GM18517 (cell line): ENCODE measurements around the gene TRAF4.
A peak's percentile ranks its signal among the peaks of the same experiment; 100 is the strongest.

Source experiments
- ATAC-seq: cut with Tn5 transposase; IDR thresholded peaks from one replicate; pipeline ENCODE4 v1.9.1; 2021; ENCODE audit warnings: mild to moderate bottlenecking, moderate library complexity; ENCODE audit not compliant: unreplicated experiment

The TRAF4 gene

GRCh38 chr17:28743243-28744103 lies at the start of gene TRAF4:
TSS of gene TRAF4 (plus strand) at chr17:28744011. CDS start at chr17:28744113, 102 bp downstream.
- peak; percentile 42 for ATAC-seq

GRCh38 chr17:28698253-28698941 lies 45.4 kb upstream of the TRAF4 start:
- no peak for ATAC-seq

GRCh38 chr17:28700278-28700677 lies 43.5 kb upstream of the TRAF4 start:
- no peak for ATAC-seq

GRCh38 chr17:28700830-28701492 lies 42.9 kb upstream of the TRAF4 start:
- no peak for ATAC-seq

GRCh38 chr17:28702026-28702751 lies 41.6 kb upstream of the TRAF4 start:
- ATAC-seq, result no peak

GRCh38 chr17:28702752-28703150 lies 41.1 kb upstream of the TRAF4 start:
- ATAC-seq, result no peak

GRCh38 chr17:28703552-28704218 lies 40.1 kb upstream of the TRAF4 start:
- no peak for ATAC-seq

- ATAC-seq, result no peak
These were observed 39.5 kb upstream of the TRAF4 start for GRCh38 chr17:28704219-28704858.

- no peak for ATAC-seq
These were observed 38.6 kb upstream of the TRAF4 start for GRCh38 chr17:28705074-28705659.

GRCh38 chr17:28705728-28706334 lies 38.0 kb upstream of the TRAF4 start:
- no peak for ATAC-seq

GRCh38 chr17:28706471-28707338 lies 37.1 kb upstream of the TRAF4 start:
- no peak for ATAC-seq

GRCh38 chr17:28707339-28707720 lies 36.5 kb upstream of the TRAF4 start:
- ATAC-seq, result no peak

GRCh38 chr17:28710861-28711722 lies 32.7 kb upstream of the TRAF4 start:
- ATAC-seq, result peak; percentile 73

GRCh38 chr17:28711723-28712031 lies 32.1 kb upstream of the TRAF4 start, which contains the start of gene PROCA1:
TSS of gene PROCA1 (minus strand) at chr17:28711888. CDS start at chr17:28711660, 228 bp downstream.
- ATAC-seq, result no peak

GRCh38 chr17:28712032-28712704 lies 31.6 kb upstream of the TRAF4 start:
- ATAC-seq, result no peak

GRCh38 chr17:28712705-28713415 lies 31.0 kb upstream of the TRAF4 start:
- no peak for ATAC-seq
